Stimulated activated CD4-positive, alpha-beta T cell treated with anti-CD3 and anti-CD28 coated beads, Interleukin-1b, Interleukin-23, amount 100 ng/mL, for 4 hours (primary cell): ENCODE data around the gene EPHB2.

Source experiments
- DNase-seq, 2 donors: peaks; one replicate each; pipeline ENCODE4 v3.0.0-alpha.2; 2020; ENCODE audit warnings: low read depth in 2 of 2

EPHB2 gene

GRCh38 chr1:22857661-22858060, 147.0 kb downstream of the EPHB2 start:
- no peak for DNase-seq

GRCh38 chr1:22860414-22860800, 149.8 kb downstream of the EPHB2 start:
- DNase-seq, result no peak

GRCh38 chr1:22860883-22861385, 150.3 kb downstream of the EPHB2 start:
- DNase-seq, result no peak

GRCh38 chr1:22861764-22862440, 151.3 kb downstream of the EPHB2 start:
- DNase-seq, result no peak

- no peak for DNase-seq
Observed at GRCh38 chr1:22862752-22863151, 152.1 kb downstream of the EPHB2 start.

- no peak for DNase-seq
Observed at GRCh38 chr1:22863766-22864165, 153.1 kb downstream of the EPHB2 start.

GRCh38 chr1:22864886-22865285, 154.2 kb downstream of the EPHB2 start:
- DNase-seq, result no peak

- no peak for DNase-seq
Observed at GRCh38 chr1:22865736-22866135, 155.1 kb downstream of the EPHB2 start.

- no peak for DNase-seq
Observed at GRCh38 chr1:22866868-22867267, 156.2 kb downstream of the EPHB2 start.

GRCh38 chr1:22868331-22868730, 157.7 kb downstream of the EPHB2 start:
- DNase-seq, result no peak

- no peak for DNase-seq
Observed at GRCh38 chr1:22869325-22869724, 158.7 kb downstream of the EPHB2 start.

- DNase-seq, result no peak
Observed at GRCh38 chr1:22870201-22870871, 159.7 kb downstream of the EPHB2 start.

- DNase-seq, result no peak
Observed at GRCh38 chr1:22872981-22873664, 162.5 kb downstream of the EPHB2 start.

GRCh38 chr1:22874785-22875184, 164.1 kb downstream of the EPHB2 start:
- no peak for DNase-seq

GRCh38 chr1:22875241-22875640, 164.6 kb downstream of the EPHB2 start:
- no peak for DNase-seq

GRCh38 chr1:22875841-22876240, 165.2 kb downstream of the EPHB2 start:
- no peak for DNase-seq

GRCh38 chr1:22876359-22877111, 165.9 kb downstream of the EPHB2 start:
- DNase-seq, result no peak

- DNase-seq, result no peak
Observed at GRCh38 chr1:22877112-22877915, 166.7 kb downstream of the EPHB2 start.

- DNase-seq, result no peak
Observed at GRCh38 chr1:22877980-22878379, 167.3 kb downstream of the EPHB2 start.

- no peak for DNase-seq
Observed at GRCh38 chr1:22878626-22879025, 168.0 kb downstream of the EPHB2 start.

- no peak for DNase-seq
Observed at GRCh38 chr1:22879445-22879844, 168.8 kb downstream of the EPHB2 start.
